GM20000 (cell line): ENCODE data around the gene PRRC1.
A peak's percentile ranks its signal among the peaks of the same experiment; 100 is the strongest.

ENCODE experiments used
- DNase-seq: peaks from one replicate; pipeline ENCODE4 v3.0.0; 2012; ENCODE audit warnings: low spot score
- TF ChIP-seq, protein P1 (sequence below): IDR thresholded peaks from 2 replicates; pipeline ENCODE4 v1.5.1; 2012; ENCODE audit warnings: mild to moderate bottlenecking, control low read depth; ENCODE audit errors: extremely low read depth, missing control alignments

Gene PRRC1

GRCh38 chr5:127550652-127551409, 33.4 kb downstream of the PRRC1 start:
- no peak for DNase-seq

GRCh38 chr5:127551410-127552041, 34.1 kb downstream of the PRRC1 start:
- TF ChIP-seq, protein P1, sequence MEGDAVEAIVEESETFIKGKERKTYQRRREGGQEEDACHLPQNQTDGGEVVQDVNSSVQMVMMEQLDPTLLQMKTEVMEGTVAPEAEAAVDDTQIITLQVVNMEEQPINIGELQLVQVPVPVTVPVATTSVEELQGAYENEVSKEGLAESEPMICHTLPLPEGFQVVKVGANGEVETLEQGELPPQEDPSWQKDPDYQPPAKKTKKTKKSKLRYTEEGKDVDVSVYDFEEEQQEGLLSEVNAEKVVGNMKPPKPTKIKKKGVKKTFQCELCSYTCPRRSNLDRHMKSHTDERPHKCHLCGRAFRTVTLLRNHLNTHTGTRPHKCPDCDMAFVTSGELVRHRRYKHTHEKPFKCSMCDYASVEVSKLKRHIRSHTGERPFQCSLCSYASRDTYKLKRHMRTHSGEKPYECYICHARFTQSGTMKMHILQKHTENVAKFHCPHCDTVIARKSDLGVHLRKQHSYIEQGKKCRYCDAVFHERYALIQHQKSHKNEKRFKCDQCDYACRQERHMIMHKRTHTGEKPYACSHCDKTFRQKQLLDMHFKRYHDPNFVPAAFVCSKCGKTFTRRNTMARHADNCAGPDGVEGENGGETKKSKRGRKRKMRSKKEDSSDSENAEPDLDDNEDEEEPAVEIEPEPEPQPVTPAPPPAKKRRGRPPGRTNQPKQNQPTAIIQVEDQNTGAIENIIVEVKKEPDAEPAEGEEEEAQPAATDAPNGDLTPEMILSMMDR, result no peak
- DNase-seq, result no peak

More at GRCh38 chr5:127550652-127551409, 33.4 kb downstream of the PRRC1 start:
- TF ChIP-seq, protein P1, result no peak

GRCh38 chr5:127555826-127556225, 38.4 kb downstream of the PRRC1 start:
- TF ChIP-seq, protein P1, result no peak
- no peak for DNase-seq

DNA sequence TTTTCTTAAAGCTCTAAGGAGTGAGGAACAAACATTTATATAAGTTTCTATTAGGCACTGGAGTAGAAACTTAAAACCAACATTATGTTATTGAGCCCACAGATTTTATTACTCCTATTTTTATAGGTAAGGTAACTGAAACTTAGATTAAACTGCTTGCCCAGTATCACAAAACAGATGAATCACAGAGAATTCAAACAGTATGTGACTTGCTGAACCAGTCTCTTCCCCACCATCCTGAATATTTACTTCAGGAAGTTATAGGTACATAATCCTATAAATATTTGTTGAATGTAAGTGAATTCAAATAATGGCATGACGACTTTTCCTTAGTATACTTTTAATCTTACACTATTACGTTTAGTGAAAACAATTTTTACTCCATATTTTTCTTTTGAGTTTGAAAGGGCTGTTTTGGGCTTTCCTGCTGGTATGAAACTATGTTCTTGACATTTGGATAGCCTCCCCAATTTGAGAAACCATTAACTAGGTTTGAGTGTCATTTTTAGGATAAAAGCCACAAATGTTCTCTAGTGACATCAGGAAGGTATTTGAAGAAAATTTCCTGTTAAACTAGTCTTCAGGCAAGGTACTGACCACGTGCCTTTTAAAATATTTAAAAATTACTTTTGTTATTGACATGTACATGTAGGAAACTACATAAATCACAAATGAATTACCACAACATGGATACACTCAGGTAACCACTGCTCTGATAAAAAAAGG, 39.3 kb downstream of the PRRC1 start:
- TF ChIP-seq, protein P1, result no peak
- no peak for DNase-seq

DNA sequence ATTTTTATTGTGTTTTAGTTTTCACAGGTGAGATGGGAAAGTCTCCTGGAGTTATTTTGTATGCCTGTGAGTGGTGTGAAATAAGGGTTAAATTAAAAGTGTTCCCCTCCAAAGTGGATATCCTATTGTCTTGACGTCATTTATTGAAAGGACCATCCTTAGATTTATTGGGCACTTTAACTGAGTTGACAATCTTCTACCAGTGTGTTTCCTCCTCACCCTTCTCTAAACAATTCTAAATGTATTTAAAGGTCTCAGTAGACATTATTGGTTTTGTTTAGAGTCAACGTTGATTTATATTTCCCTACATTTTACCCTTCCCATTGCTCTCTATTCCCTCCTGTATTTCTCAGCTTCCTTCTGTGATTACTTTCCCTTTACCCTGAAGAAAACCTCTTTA, 40.8 kb downstream of the PRRC1 start:
- TF ChIP-seq, protein P1, result no peak
- DNase-seq, result no peak

DNA sequence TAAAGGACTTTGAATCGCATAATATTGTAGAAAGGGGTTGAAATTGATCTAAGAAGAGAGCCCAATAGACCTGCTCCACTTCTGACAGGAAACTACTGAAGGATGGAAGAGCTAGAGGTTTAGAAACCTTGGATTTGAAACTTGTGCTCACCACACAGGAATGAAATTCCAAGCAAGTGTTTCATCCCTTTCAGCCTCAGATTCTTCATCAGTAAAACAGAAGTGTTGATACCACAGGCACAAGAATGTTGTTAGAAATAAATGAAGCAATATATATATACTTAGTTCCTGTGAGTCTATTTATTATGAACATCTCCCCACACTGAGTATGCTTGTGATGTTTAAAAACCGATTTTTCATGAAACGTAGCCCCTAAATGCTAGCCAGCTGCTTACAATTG, 43.8 kb downstream of the PRRC1 start:
- DNase-seq, result no peak
- TF ChIP-seq, protein P1, result no peak

DNA sequence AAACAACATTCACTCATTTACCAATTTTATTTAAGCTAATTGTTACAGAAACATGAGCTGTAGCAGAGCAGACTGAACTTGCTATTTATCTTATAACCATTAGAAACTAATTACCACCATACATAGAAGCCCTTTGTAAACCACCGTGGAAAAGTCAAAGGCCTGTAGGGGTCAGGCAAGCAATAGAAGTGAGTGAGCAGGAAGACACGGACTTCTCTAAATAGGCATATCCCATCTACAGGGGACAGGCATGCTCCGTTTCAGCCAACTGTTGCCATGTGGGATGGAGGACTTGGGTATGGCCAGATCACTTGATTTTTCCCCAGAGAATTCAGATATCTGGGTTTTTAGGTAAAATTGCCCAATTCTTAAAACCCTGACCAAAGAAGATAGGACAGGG, 44.8 kb downstream of the PRRC1 start:
- no peak for DNase-seq

More for the DNA sequence above, 44.8 kb downstream of the PRRC1 start:
- TF ChIP-seq, protein P1, result peak; percentile 23
